WTC11 (cell line): ENCODE results near the gene PGA5. TPM values are rescaled to one million over a fixed set of nuclear protein-coding genes. Genes with fewer than 3 reads are reported as not detected.

ENCODE experiments used
- ATAC-seq: fragments of 200-7000 bp; cut with Tn5 transposase; 2 replicates; pipeline ENCODE4 v1.10.0; 2021; ENCODE audit warnings: mild to moderate bottlenecking, moderate library complexity
- CTCF ChIA-PET: fragments of 300-600 bp; sonication (Branson Sonifier 250); formaldehyde crosslinking; loops from one replicate; lab custom pipeline; 2021; ENCODE audit warnings: antibody characterized with exemption; lab: Charles Lee
- POLR2A ChIA-PET: fragments of 350-600 bp; sonication (Branson Sonifier 250); formaldehyde crosslinking; loops from one replicate; lab custom pipeline; 2021; ENCODE audit warnings: antibody characterized with exemption; lab: Charles Lee
- DNase-seq: peaks from one replicate; pipeline ENCODE4 v3.0.0; 2021; ENCODE audit warnings: low spot score
- H3K27ac Mint-ChIP-seq: 2 replicates; pipeline ENCODE4 v1.8.0; 2021; ENCODE audit warnings: mixed read lengths
- H3K27me3 Mint-ChIP-seq: 2 replicates; pipeline ENCODE4 v1.8.0; 2021; ENCODE audit warnings: low read depth, mild to moderate bottlenecking, moderate library complexity, mixed read lengths
- H3K36me3 Mint-ChIP-seq: 2 replicates; pipeline ENCODE4 v1.8.0; 2021; ENCODE audit warnings: mixed read lengths
- H3K4me1 Mint-ChIP-seq: 2 replicates; pipeline ENCODE4 v1.8.0; 2022; ENCODE audit warnings: mixed read lengths
- H3K4me3 Mint-ChIP-seq: 2 replicates; pipeline ENCODE4 v1.8.0; 2021; ENCODE audit warnings: mild to moderate bottlenecking, moderate library complexity, mixed read lengths
- H3K9me3 Mint-ChIP-seq: 2 replicates; pipeline ENCODE4 v1.8.0; 2021; ENCODE audit warnings: mixed read lengths
- ELF4 ChIP-seq: sonication (generic); formaldehyde crosslinking; IDR thresholded peaks from 2 replicates; pipeline ENCODE4 v1.8.1; 2022; ENCODE audit warnings: low read depth, mild to moderate bottlenecking, moderate library complexity, missing genetic modification reagents
- ERG ChIP-seq: fragments of 250-450 bp; sonication (Bioruptor Pico); IDR thresholded peaks from 2 replicates; pipeline ENCODE4 v1.8.0; 2021; ENCODE audit warnings: mild to moderate bottlenecking
- HMGXB4 ChIP-seq: sonication (generic); formaldehyde crosslinking; IDR thresholded peaks from 2 replicates; pipeline ENCODE4 v1.8.1; 2023; ENCODE audit warnings: mild to moderate bottlenecking, moderate library complexity, missing genetic modification reagents
- JUN ChIP-seq: sonication (generic); formaldehyde crosslinking; IDR thresholded peaks from 2 replicates; pipeline ENCODE4 v1.8.0; 2023; ENCODE audit warnings: mild to moderate bottlenecking, missing genetic modification reagents
- RELA ChIP-seq: sonication (generic); formaldehyde crosslinking; IDR thresholded peaks from 2 replicates; pipeline ENCODE4 v1.8.1; 2022; ENCODE audit warnings: missing genetic modification reagents, mild to moderate bottlenecking, borderline replicate concordance
- SOX15 ChIP-seq: fragments of 250-450 bp; sonication (Bioruptor Pico); IDR thresholded peaks from 2 replicates; pipeline ENCODE4 v1.9.0; 2021; ENCODE audit warnings: mild to moderate bottlenecking
- ZBTB21 ChIP-seq: sonication (generic); formaldehyde crosslinking; IDR thresholded peaks from 2 replicates; pipeline ENCODE4 v1.8.1; 2023; ENCODE audit warnings: mild to moderate bottlenecking, missing genetic modification reagents, borderline replicate concordance
- ZNF263 ChIP-seq: sonication (generic); formaldehyde crosslinking; IDR thresholded peaks from 2 replicates; pipeline ENCODE4 v1.8.1; 2022; ENCODE audit warnings: low read depth, mild to moderate bottlenecking, moderate library complexity, missing genetic modification reagents
- ZNF281 ChIP-seq: sonication (generic); formaldehyde crosslinking; IDR thresholded peaks from 2 replicates; pipeline ENCODE4 v1.8.0; 2023; ENCODE audit warnings: mild to moderate bottlenecking, missing genetic modification reagents
- ZNF416 ChIP-seq: fragments of 250-450 bp; sonication (Bioruptor Pico); IDR thresholded peaks from 2 replicates; pipeline ENCODE4 v1.9.0; 2021; ENCODE audit warnings: mild to moderate bottlenecking, inconsistent platforms
- total RNA-seq: library from RNA; stranded (reverse); gene quantifications from 3 replicates; pipeline ENCODE4 v1.2.3, GENCODE V29; 2021
- TF ChIP-seq, protein P1 (sequence below): fragments of 200-600 bp; IDR thresholded peaks from 2 replicates; pipeline ENCODE4 v1.8.0; 2022; ENCODE audit warnings: antibody characterized with exemption
- TF ChIP-seq, protein P2 (sequence below): sonication (generic); formaldehyde crosslinking; IDR thresholded peaks from 2 replicates; pipeline ENCODE4 v1.8.0; 2022; ENCODE audit warnings: missing genetic modification reagents
- TF ChIP-seq, protein P3 (sequence below): fragments of 250-450 bp; sonication (Bioruptor Pico); IDR thresholded peaks from 2 replicates; pipeline ENCODE4 v2.1.2; 2022; ENCODE audit warnings: mild to moderate bottlenecking, moderate library complexity
- TF ChIP-seq, protein P4 (sequence below): sonication (generic); formaldehyde crosslinking; IDR thresholded peaks from 2 replicates; pipeline ENCODE4 v1.8.1; 2023; ENCODE audit warnings: mild to moderate bottlenecking, missing genetic modification reagents, moderate library complexity
- TF ChIP-seq, protein P5 (sequence below): sonication (generic); formaldehyde crosslinking; conservative IDR thresholded peaks from 2 replicates; pipeline ENCODE4 v1.8.1; 2022; ENCODE audit warnings: mild to moderate bottlenecking, missing genetic modification reagents
- TF ChIP-seq, protein P6 (sequence below): sonication (generic); formaldehyde crosslinking; IDR thresholded peaks from 2 replicates; pipeline ENCODE4 v1.8.1; 2023; ENCODE audit warnings: mild to moderate bottlenecking, missing genetic modification reagents, borderline replicate concordance

Gene PGA5
- total RNA-seq, 1 experiment from 2014 or later = 0.35 TPM

GRCh38 chr11:61295596-61295926 lies 54.6 kb downstream of the PGA5 start (continued):
- TF ChIP-seq ERG = no peak
- TF ChIP-seq ELF4 (CRISPR knock-in tag) = no peak
- TF ChIP-seq, protein P1, sequence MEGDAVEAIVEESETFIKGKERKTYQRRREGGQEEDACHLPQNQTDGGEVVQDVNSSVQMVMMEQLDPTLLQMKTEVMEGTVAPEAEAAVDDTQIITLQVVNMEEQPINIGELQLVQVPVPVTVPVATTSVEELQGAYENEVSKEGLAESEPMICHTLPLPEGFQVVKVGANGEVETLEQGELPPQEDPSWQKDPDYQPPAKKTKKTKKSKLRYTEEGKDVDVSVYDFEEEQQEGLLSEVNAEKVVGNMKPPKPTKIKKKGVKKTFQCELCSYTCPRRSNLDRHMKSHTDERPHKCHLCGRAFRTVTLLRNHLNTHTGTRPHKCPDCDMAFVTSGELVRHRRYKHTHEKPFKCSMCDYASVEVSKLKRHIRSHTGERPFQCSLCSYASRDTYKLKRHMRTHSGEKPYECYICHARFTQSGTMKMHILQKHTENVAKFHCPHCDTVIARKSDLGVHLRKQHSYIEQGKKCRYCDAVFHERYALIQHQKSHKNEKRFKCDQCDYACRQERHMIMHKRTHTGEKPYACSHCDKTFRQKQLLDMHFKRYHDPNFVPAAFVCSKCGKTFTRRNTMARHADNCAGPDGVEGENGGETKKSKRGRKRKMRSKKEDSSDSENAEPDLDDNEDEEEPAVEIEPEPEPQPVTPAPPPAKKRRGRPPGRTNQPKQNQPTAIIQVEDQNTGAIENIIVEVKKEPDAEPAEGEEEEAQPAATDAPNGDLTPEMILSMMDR = no peak
- TF ChIP-seq, protein P2, sequence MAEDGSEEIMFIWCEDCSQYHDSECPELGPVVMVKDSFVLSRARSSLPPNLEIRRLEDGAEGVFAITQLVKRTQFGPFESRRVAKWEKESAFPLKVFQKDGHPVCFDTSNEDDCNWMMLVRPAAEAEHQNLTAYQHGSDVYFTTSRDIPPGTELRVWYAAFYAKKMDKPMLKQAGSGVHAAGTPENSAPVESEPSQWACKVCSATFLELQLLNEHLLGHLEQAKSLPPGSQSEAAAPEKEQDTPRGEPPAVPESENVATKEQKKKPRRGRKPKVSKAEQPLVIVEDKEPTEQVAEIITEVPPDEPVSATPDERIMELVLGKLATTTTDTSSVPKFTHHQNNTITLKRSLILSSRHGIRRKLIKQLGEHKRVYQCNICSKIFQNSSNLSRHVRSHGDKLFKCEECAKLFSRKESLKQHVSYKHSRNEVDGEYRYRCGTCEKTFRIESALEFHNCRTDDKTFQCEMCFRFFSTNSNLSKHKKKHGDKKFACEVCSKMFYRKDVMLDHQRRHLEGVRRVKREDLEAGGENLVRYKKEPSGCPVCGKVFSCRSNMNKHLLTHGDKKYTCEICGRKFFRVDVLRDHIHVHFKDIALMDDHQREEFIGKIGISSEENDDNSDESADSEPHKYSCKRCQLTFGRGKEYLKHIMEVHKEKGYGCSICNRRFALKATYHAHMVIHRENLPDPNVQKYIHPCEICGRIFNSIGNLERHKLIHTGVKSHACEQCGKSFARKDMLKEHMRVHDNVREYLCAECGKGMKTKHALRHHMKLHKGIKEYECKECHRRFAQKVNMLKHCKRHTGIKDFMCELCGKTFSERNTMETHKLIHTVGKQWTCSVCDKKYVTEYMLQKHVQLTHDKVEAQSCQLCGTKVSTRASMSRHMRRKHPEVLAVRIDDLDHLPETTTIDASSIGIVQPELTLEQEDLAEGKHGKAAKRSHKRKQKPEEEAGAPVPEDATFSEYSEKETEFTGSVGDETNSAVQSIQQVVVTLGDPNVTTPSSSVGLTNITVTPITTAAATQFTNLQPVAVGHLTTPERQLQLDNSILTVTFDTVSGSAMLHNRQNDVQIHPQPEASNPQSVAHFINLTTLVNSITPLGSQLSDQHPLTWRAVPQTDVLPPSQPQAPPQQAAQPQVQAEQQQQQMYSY (CRISPR knock-in tag) = no peak
- no peak for TF ChIP-seq HMGXB4
- no peak for TF ChIP-seq ZNF281 (CRISPR knock-in tag)
- no peak for TF ChIP-seq ZNF263 (CRISPR knock-in tag)
- TF ChIP-seq, protein P3, sequence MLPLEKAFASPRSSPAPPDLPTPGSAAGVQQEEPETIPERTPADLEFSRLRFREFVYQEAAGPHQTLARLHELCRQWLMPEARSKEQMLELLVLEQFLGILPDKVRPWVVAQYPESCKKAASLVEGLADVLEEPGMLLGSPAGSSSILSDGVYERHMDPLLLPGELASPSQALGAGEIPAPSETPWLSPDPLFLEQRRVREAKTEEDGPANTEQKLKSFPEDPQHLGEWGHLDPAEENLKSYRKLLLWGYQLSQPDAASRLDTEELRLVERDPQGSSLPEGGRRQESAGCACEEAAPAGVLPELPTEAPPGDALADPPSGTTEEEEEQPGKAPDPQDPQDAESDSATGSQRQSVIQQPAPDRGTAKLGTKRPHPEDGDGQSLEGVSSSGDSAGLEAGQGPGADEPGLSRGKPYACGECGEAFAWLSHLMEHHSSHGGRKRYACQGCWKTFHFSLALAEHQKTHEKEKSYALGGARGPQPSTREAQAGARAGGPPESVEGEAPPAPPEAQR (CRISPR knock-in tag) = no peak
- TF ChIP-seq, protein P4, sequence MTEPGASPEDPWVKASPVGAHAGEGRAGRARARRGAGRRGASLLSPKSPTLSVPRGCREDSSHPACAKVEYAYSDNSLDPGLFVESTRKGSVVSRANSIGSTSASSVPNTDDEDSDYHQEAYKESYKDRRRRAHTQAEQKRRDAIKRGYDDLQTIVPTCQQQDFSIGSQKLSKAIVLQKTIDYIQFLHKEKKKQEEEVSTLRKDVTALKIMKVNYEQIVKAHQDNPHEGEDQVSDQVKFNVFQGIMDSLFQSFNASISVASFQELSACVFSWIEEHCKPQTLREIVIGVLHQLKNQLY (CRISPR knock-in tag) = no peak
- no peak for TF ChIP-seq RELA (CRISPR knock-in tag)
- TF ChIP-seq ZBTB21 (CRISPR knock-in tag) = no peak
- TF ChIP-seq, all 79 proteins: peak for 0

- Mint-ChIP-seq H3K9me3 (no peaks in the 10 kb centered on the region), H3K36me3 (peaks cover 41% of the 10 kb centered on the region), H3K27ac (peak overlapping the region; percentile 84), H3K27me3 (peaks cover 16% of the 10 kb centered on the region), H3K4me3 (no peak overlapping the region), H3K4me1 (peaks cover 26% of the 10 kb centered on the region)
- ATAC-seq (no peak), DNase-seq (no peak)
- POLR2A ChIA-PET = interaction anchor here (0.6 to 0.7 kb wide), 2 partner anchors 13 to 36 kb away, joined by 3 to 4 read pairs; no protein-coding TSS in a partner anchor
- CTCF ChIA-PET = interaction anchor here (1.5 kb wide), 1 partner anchor 39 kb away, joined by 6 read pairs; no protein-coding TSS in a partner anchor
- TF ChIP-seq SOX15 (no peak), JUN (CRISPR knock-in tag) (no peak), ZNF416 (CRISPR knock-in tag) (no peak)
- TF ChIP-seq, protein P5, sequence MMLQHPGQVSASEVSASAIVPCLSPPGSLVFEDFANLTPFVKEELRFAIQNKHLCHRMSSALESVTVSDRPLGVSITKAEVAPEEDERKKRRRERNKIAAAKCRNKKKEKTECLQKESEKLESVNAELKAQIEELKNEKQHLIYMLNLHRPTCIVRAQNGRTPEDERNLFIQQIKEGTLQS (CRISPR knock-in tag) = no peak
- TF ChIP-seq, protein P6, sequence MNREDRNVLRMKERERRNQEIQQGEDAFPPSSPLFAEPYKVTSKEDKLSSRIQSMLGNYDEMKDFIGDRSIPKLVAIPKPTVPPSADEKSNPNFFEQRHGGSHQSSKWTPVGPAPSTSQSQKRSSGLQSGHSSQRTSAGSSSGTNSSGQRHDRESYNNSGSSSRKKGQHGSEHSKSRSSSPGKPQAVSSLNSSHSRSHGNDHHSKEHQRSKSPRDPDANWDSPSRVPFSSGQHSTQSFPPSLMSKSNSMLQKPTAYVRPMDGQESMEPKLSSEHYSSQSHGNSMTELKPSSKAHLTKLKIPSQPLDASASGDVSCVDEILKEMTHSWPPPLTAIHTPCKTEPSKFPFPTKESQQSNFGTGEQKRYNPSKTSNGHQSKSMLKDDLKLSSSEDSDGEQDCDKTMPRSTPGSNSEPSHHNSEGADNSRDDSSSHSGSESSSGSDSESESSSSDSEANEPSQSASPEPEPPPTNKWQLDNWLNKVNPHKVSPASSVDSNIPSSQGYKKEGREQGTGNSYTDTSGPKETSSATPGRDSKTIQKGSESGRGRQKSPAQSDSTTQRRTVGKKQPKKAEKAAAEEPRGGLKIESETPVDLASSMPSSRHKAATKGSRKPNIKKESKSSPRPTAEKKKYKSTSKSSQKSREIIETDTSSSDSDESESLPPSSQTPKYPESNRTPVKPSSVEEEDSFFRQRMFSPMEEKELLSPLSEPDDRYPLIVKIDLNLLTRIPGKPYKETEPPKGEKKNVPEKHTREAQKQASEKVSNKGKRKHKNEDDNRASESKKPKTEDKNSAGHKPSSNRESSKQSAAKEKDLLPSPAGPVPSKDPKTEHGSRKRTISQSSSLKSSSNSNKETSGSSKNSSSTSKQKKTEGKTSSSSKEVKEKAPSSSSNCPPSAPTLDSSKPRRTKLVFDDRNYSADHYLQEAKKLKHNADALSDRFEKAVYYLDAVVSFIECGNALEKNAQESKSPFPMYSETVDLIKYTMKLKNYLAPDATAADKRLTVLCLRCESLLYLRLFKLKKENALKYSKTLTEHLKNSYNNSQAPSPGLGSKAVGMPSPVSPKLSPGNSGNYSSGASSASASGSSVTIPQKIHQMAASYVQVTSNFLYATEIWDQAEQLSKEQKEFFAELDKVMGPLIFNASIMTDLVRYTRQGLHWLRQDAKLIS (CRISPR knock-in tag) = no peak
These were observed 56.4 kb downstream of the PGA5 start for GRCh38 chr11:61297341-61297740.
